ENCODE results near the gene SIPA1. TPM values are rescaled to one million over a fixed set of nuclear protein-coding genes. Genes with fewer than 3 reads are reported as not detected.

The SIPA1 gene
- total and polyA plus RNA-seq, 2 of the 13 experiments (the other 11 are each of a cell fraction or from before 2014, with no cell fraction given), result 5.8 to 7.7 TPM

- TF ChIP-seq ZNF407 (CRISPR knock-in tag; IDR thresholded peaks at IDR 0.05; ENCODE audit: not compliant biosample characterization) (no peak), ZNF674 (CRISPR knock-in tag; IDR thresholded peaks at IDR 0.05; ENCODE audit: low read depth) (no peak), ARID3A (IDR thresholded peaks at IDR 0.05; ENCODE audit: low read depth, low read length) (no peak), ZNF746 (CRISPR knock-in tag; IDR thresholded peaks at IDR 0.05) (no peak; the same call in 1 of the 2 replicates), CHD4 (IDR thresholded peaks at IDR 0.05; ENCODE audit: borderline replicate concordance, low read length) (no peak), ZNF281 (CRISPR knock-in tag; IDR thresholded peaks at IDR 0.05; ENCODE audit: borderline replicate concordance) (no peak), ZNF83 (CRISPR knock-in tag; IDR thresholded peaks at IDR 0.05; ENCODE audit: borderline replicate concordance) (no peak), ZFAT (CRISPR knock-in tag; conservative IDR thresholded peaks at IDR 0.05) (no peak), ZNF576 (CRISPR knock-in tag; IDR thresholded peaks at IDR 0.05) (no peak), AGO1 (IDR thresholded peaks at IDR 0.05; ENCODE audit: low read depth, low read length, poor library complexity, severe bottlenecking) (no peak), ZNF292 (CRISPR knock-in tag; IDR thresholded peaks at IDR 0.05; ENCODE audit: borderline replicate concordance, low read depth) (no peak), SMC3 (IDR thresholded peaks at IDR 0.05; ENCODE audit: low read length) (no peak), ZNF343 (CRISPR knock-in tag; IDR thresholded peaks at IDR 0.05) (no peak), AKAP8 (CRISPR knock-in tag; IDR thresholded peaks at IDR 0.05) (no peak), NR2F6 (IDR thresholded peaks at IDR 0.05) (no peak), NR2F6 (CRISPR knock-in tag; IDR thresholded peaks at IDR 0.05) (peak; percentile 6; the same call in 1 of the 2 replicates)
Observed at GRCh38 chr11:65662799-65663638, 25.1 kb downstream of the SIPA1 start, which contains the start of gene RELA (continued).
